ENCODE results near the gene CLTB.

CLTB gene

GRCh38 chr5:176386491-176386890, 29.8 kb downstream of the CLTB start:
- H3K4me2 ChIP-seq (ENCODE audit: low read length), result no peak overlapping the region
- H3K4me3 ChIP-seq (ENCODE audit: low read depth, low read length), result no peak overlapping the region
- no peak overlapping the region for H3K27ac ChIP-seq
- peaks cover 15% of the 10 kb centered on the region for H3K4me1 ChIP-seq
- H3K9ac ChIP-seq, result no peak overlapping the region
- H2AFZ ChIP-seq, result no peak overlapping the region
- H3K36me3 ChIP-seq (ENCODE audit: control insufficient read depth, insufficient read depth, low read length), result no peaks in the 10 kb centered on the region
- peaks cover 11% of the 10 kb centered on the region for H3K79me2 ChIP-seq
- TF ChIP-seq, protein P1, sequence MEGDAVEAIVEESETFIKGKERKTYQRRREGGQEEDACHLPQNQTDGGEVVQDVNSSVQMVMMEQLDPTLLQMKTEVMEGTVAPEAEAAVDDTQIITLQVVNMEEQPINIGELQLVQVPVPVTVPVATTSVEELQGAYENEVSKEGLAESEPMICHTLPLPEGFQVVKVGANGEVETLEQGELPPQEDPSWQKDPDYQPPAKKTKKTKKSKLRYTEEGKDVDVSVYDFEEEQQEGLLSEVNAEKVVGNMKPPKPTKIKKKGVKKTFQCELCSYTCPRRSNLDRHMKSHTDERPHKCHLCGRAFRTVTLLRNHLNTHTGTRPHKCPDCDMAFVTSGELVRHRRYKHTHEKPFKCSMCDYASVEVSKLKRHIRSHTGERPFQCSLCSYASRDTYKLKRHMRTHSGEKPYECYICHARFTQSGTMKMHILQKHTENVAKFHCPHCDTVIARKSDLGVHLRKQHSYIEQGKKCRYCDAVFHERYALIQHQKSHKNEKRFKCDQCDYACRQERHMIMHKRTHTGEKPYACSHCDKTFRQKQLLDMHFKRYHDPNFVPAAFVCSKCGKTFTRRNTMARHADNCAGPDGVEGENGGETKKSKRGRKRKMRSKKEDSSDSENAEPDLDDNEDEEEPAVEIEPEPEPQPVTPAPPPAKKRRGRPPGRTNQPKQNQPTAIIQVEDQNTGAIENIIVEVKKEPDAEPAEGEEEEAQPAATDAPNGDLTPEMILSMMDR (IDR thresholded peaks at IDR 0.05), result no peak
- H3K27me3 ChIP-seq (ENCODE audit: control insufficient read depth, insufficient read depth, low read length), result no peaks in the 10 kb centered on the region
- no peaks in the 10 kb centered on the region for H3K9me3 ChIP-seq (ENCODE audit: control insufficient read depth, low read length)

DNA sequence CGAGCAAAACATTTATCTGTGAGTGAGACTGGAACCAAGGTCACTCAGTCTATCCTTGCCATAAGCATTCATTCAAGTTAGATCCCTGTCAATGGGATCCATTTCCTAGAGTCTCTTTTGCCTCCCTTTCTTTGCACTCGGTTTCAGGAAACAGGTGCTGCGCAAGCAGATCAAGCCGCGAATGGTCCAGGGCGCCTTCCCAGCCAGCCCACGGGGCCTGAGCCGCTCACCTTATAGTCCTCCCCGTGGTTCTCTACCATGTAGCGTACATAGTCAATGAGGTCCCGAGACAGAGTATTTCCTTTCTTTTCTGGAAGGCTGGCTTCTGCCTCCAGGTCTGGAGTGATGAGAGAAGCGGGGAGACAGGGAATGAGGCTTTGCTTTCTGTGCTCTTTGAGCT, 31.3 kb downstream of the CLTB start:
- H3K27ac ChIP-seq, result no peak overlapping the region
- no peak overlapping the region for H3K4me3 ChIP-seq (ENCODE audit: low read depth, low read length)
- H3K9me3 ChIP-seq (ENCODE audit: control insufficient read depth, low read length), result no peaks in the 10 kb centered on the region
- H3K4me2 ChIP-seq (ENCODE audit: low read length), result no peak overlapping the region
- peaks cover 13% of the 10 kb centered on the region for H3K4me1 ChIP-seq
- no peaks in the 10 kb centered on the region for H3K36me3 ChIP-seq (ENCODE audit: control insufficient read depth, insufficient read depth, low read length)
- H3K9ac ChIP-seq, result no peak overlapping the region
- H2AFZ ChIP-seq, result no peak overlapping the region
- H3K27me3 ChIP-seq (ENCODE audit: control insufficient read depth, insufficient read depth, low read length), result no peaks in the 10 kb centered on the region
- TF ChIP-seq, protein P1 (IDR thresholded peaks at IDR 0.05), result no peak
- peaks cover 6% of the 10 kb centered on the region for H3K79me2 ChIP-seq

- H3K4me2 ChIP-seq (ENCODE audit: low read length), result no peak overlapping the region
- H3K27ac ChIP-seq, result no peak overlapping the region
- H3K4me1 ChIP-seq, result peaks cover 8% of the 10 kb centered on the region
- no peak overlapping the region for H2AFZ ChIP-seq
- H3K36me3 ChIP-seq (ENCODE audit: control insufficient read depth, insufficient read depth, low read length), result no peaks in the 10 kb centered on the region
- TF ChIP-seq, protein P1 (IDR thresholded peaks at IDR 0.05), result no peak
- H3K27me3 ChIP-seq (ENCODE audit: control insufficient read depth, insufficient read depth, low read length), result no peaks in the 10 kb centered on the region
- H3K4me3 ChIP-seq (ENCODE audit: low read depth, low read length), result no peak overlapping the region
- H3K79me2 ChIP-seq, result peaks cover 6% of the 10 kb centered on the region
- H3K9ac ChIP-seq, result no peak overlapping the region
- H3K9me3 ChIP-seq (ENCODE audit: control insufficient read depth, low read length), result no peaks in the 10 kb centered on the region
These were observed 31.9 kb downstream of the CLTB start for GRCh38 chr5:176384366-176384930.

DNA sequence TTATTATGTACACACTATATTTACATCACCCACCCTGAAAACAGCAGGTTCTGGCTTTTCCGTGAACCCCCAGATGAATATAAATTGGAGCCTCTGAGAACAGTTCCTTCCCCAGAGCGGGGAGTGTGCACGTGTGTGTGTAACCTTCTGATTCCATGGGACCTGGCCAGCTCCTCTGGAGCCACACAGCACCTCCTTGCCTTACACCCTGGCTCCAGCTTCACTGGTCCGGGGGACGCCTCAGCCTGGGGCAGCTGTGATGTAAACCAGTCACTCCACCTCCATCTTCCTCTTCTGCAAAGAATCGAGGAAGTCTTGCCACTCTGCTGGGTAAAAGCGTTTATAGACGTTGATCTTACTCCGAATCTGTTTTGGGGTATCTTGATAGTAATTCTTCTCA, 32.4 kb downstream of the CLTB start:
- peaks cover 6% of the 10 kb centered on the region for H3K79me2 ChIP-seq
- no peaks in the 10 kb centered on the region for H3K36me3 ChIP-seq (ENCODE audit: control insufficient read depth, insufficient read depth, low read length)
- H3K9me3 ChIP-seq (ENCODE audit: control insufficient read depth, low read length), result no peaks in the 10 kb centered on the region
- no peaks in the 10 kb centered on the region for H3K27me3 ChIP-seq (ENCODE audit: control insufficient read depth, insufficient read depth, low read length)
- TF ChIP-seq, protein P1 (IDR thresholded peaks at IDR 0.05), result no peak
- H3K4me1 ChIP-seq, result peaks cover 8% of the 10 kb centered on the region
- no peak overlapping the region for H2AFZ ChIP-seq
- no peak overlapping the region for H3K4me3 ChIP-seq (ENCODE audit: low read depth, low read length)
- no peak overlapping the region for H3K9ac ChIP-seq
- H3K4me2 ChIP-seq (ENCODE audit: low read length), result no peak overlapping the region
- H3K27ac ChIP-seq, result no peak overlapping the region

GRCh38 chr5:176383248-176383905, 33.0 kb downstream of the CLTB start:
- Histone ChIP-seq H3K4me2 (ENCODE audit: low read length) (no peak overlapping the region), H3K4me1 (peaks cover 8% of the 10 kb centered on the region), H3K9ac (no peak overlapping the region), H2AFZ (no peak overlapping the region), H3K79me2 (peaks cover 6% of the 10 kb centered on the region), H3K27me3 (ENCODE audit: control insufficient read depth, insufficient read depth, low read length) (no peaks in the 10 kb centered on the region), H3K4me3 (ENCODE audit: low read depth, low read length) (no peak overlapping the region), H3K36me3 (ENCODE audit: control insufficient read depth, insufficient read depth, low read length) (no peaks in the 10 kb centered on the region), H3K9me3 (ENCODE audit: control insufficient read depth, low read length) (no peaks in the 10 kb centered on the region), H3K27ac (no peak overlapping the region)
- TF ChIP-seq, protein P1 (IDR thresholded peaks at IDR 0.05), result no peak
